Endothelial cell of umbilical vein (primary cell): ENCODE results near the gene CDK5. TPM values are rescaled to one million over a fixed set of nuclear protein-coding genes. Genes with fewer than 3 reads are reported as not detected.

Experiments
- BruUV-seq: library from RNA; stranded (reverse); fragments of 400-500 nt; replicated peaks from 2 replicates; lab custom pipeline; 2021; lab: Mats Ljungman, UMichigan
- CTCF ChIA-PET: fragments of 300-600, 350-600 bp; sonication (Branson Sonifier 250); formaldehyde crosslinking; loops from one replicate; lab custom pipeline; 2021; ENCODE audit warnings: antibody characterized with exemption, inconsistent platforms; lab: Charles Lee
- POLR2A ChIA-PET: fragments of 300-600, 350-600 bp; sonication (Branson Sonifier 250); formaldehyde crosslinking; loops from one replicate; lab custom pipeline; 2021; ENCODE audit warnings: antibody characterized with exemption, inconsistent platforms; lab: Charles Lee
- DNase-seq: peaks from one replicate; pipeline ENCODE4 v3.0.0-alpha.2; 2011; ENCODE audit warnings: low read depth, low spot score
- FAIRE-seq: peaks from 2 replicates; lab custom pipeline; 2011; peaks lifted over from hg19 to GRCh38; lab: Jason Lieb, UNC
- H2AFZ ChIP-seq: 2 replicates; pipeline ENCODE4 v1.6.0; 2012; ENCODE audit warnings: low read depth, low read length, control low read depth, inconsistent platforms
- H3K27ac ChIP-seq: 2 replicates; pipeline ENCODE4 v1.5.1; 2011; ENCODE audit warnings: low read depth, mild to moderate bottlenecking, control low read depth, low read length, moderate library complexity; ENCODE audit not compliant: insufficient read depth
- H3K27me3 ChIP-seq, 2 experiments: 2 replicates each; pipeline versions ENCODE4 v1.6.0 to v1.6.1; 2011; ENCODE audit warnings: low read length in 2 of 2, mixed read lengths in 1 of 2; ENCODE audit not compliant: control insufficient read depth in 2 of 2, insufficient read depth in 2 of 2
- H3K36me3 ChIP-seq, 2 experiments: 2 replicates in 1 of 2; 3 replicates in 1 of 2; pipeline ENCODE4 v1.5.1; 2011; ENCODE audit warnings: low read length in 2 of 2, mild to moderate bottlenecking in 1 of 2, moderate library complexity in 1 of 2; ENCODE audit not compliant: control insufficient read depth in 2 of 2, insufficient read depth in 2 of 2; ENCODE audit errors: extremely low read depth in 1 of 2
- H3K4me1 ChIP-seq: 3 replicates; pipeline ENCODE4 v1.5.1; 2011; ENCODE audit warnings: mild to moderate bottlenecking, low read length; ENCODE audit not compliant: control insufficient read depth, insufficient read depth; ENCODE audit errors: extremely low read depth
- H3K4me2 ChIP-seq: 2 replicates; pipeline ENCODE4 v1.6.1; 2011; ENCODE audit warnings: low read length, control low read depth, mixed read lengths; ENCODE audit not compliant: insufficient read depth
- H3K4me3 ChIP-seq, 3 experiments: fragments of 200-600 bp in 1 of 3; sonication (generic), shearing (Covaris generic) in 1 of 3; replicated peaks in 1 of 3; 2 replicates each; pipeline ENCODE4 v1.5.1; 2011 to 2016; ENCODE audit warnings: control low read depth in 3 of 3, low read length in 3 of 3, mild to moderate bottlenecking in 2 of 3, inconsistent platforms in 1 of 3, low read depth in 1 of 3, moderate library complexity in 1 of 3; ENCODE audit not compliant: insufficient read depth in 1 of 3
- H3K79me2 ChIP-seq: 2 replicates; pipeline ENCODE4 v1.6.0; 2012; ENCODE audit warnings: low read length, inconsistent platforms; ENCODE audit not compliant: control insufficient read depth, insufficient read depth
- H3K9ac ChIP-seq: replicated peaks from 2 replicates; pipeline ENCODE3; 2011; ENCODE audit warnings: low read length, control low read depth; ENCODE audit not compliant: insufficient read depth; ENCODE audit errors: extremely low read depth
- H3K9me1 ChIP-seq: replicated peaks from 3 replicates; pipeline ENCODE4 v1.6.0; 2011; ENCODE audit warnings: mild to moderate bottlenecking, low read length; ENCODE audit not compliant: control insufficient read depth, insufficient read depth; ENCODE audit errors: extremely low read depth
- H3K9me3 ChIP-seq: replicated peaks from 2 replicates; pipeline ENCODE4 v1.5.1; 2012; ENCODE audit warnings: low read length, inconsistent platforms; ENCODE audit not compliant: control insufficient read depth, insufficient read depth
- H4K20me1 ChIP-seq: replicated peaks from 2 replicates; pipeline ENCODE3; 2011; ENCODE audit warnings: mild to moderate bottlenecking, low read length; ENCODE audit not compliant: control insufficient read depth, insufficient read depth; ENCODE audit errors: extremely low read depth
- CTCF ChIP-seq, 2 donors: IDR thresholded peaks; 1 replicate in 1 of 2; 2 replicates in 1 of 2; pipeline ENCODE4 v1.5.1; 2011; ENCODE audit warnings: low read length in 2 of 2, mild to moderate bottlenecking in 2 of 2, moderate library complexity in 2 of 2, control low read depth in 1 of 2, inconsistent platforms in 1 of 2, low read depth in 1 of 2; ENCODE audit not compliant: insufficient read depth in 1 of 2; ENCODE audit errors: extremely low read depth in 1 of 2
- EZH2 ChIP-seq: IDR thresholded peaks from 2 replicates; pipeline ENCODE4 v1.6.1; 2012; ENCODE audit warnings: borderline replicate concordance, low read depth, mild to moderate bottlenecking, moderate library complexity, low read length, inconsistent platforms; ENCODE audit not compliant: severe bottlenecking
- FOS ChIP-seq: IDR thresholded peaks from 2 replicates; pipeline ENCODE4 v1.6.1; 2011; ENCODE audit warnings: mild to moderate bottlenecking, low read length, moderate library complexity, borderline replicate concordance; ENCODE audit not compliant: insufficient read depth
- GATA2 ChIP-seq: IDR thresholded peaks from 2 replicates; pipeline ENCODE4 v1.7.0; 2011; ENCODE audit warnings: low read depth, mild to moderate bottlenecking, moderate library complexity, mixed read lengths, low read length; ENCODE audit not compliant: insufficient read length, insufficient read depth
- JUN ChIP-seq: IDR thresholded peaks from 2 replicates; pipeline ENCODE4 v1.6.1; 2011; ENCODE audit warnings: borderline replicate concordance, low read depth; ENCODE audit not compliant: insufficient read length, insufficient read depth
- MYC ChIP-seq: IDR thresholded peaks from one replicate; pipeline ENCODE4 v1.6.1; 2011; ENCODE audit warnings: mild to moderate bottlenecking, low read depth, low read length
- POLR2A ChIP-seq: IDR thresholded peaks from 2 replicates; pipeline ENCODE4 v1.6.1; 2012; ENCODE audit warnings: low read depth, mild to moderate bottlenecking, control low read depth, low read length
- POLR2AphosphoS5 ChIP-seq: IDR thresholded peaks from 2 replicates; pipeline ENCODE4 v1.6.1; 2012; ENCODE audit warnings: low read depth, mild to moderate bottlenecking, control low read depth, low read length, moderate library complexity; ENCODE audit not compliant: insufficient read depth
- dilution Hi-C: fragments of 300-500 bp; cut with MboI; formaldehyde crosslinking; loops from one replicate; pipeline ENCODE4 v1.15.0; 2019; ENCODE audit warnings: low sequenced_read_pairs; ENCODE audit not compliant: extremely low pct_ligation_motif_present
- intact Hi-C: fragments of 100-400 bp; cut with micrococcal nuclease; formaldehyde crosslinking; loops from one replicate; pipeline ENCODE4 v1.10.0; 2022
- polyA plus RNA-seq, 4 experiments: library from polyadenylated mRNA; depleted of rRNA in 3 of 4; stranded (reverse) in 3 of 4; unstranded in 1 of 4; fragments of >200 nt; gene quantifications; 2 replicates each; pipeline versions ENCODE4 v1.2.1 to v1.2.3, GENCODE V29; 2011 to 2012; ENCODE audit warnings: missing spikeins in 1 of 4
- total RNA-seq: library from RNA; stranded (reverse); gene quantifications from 2 replicates; pipeline ENCODE4 v1.2.3, GENCODE V29; 2021
- TF ChIP-seq, protein P1 (sequence below): IDR thresholded peaks from 2 replicates; pipeline ENCODE4 v1.6.1; 2011; ENCODE audit not compliant: insufficient read depth, insufficient read length

CDK5 gene
- total and polyA plus RNA-seq, 2 donors (not counting 3 experiments of a cell fraction or from before 2014, with no cell fraction given) = 16.5 to 38.3 TPM

DNA sequence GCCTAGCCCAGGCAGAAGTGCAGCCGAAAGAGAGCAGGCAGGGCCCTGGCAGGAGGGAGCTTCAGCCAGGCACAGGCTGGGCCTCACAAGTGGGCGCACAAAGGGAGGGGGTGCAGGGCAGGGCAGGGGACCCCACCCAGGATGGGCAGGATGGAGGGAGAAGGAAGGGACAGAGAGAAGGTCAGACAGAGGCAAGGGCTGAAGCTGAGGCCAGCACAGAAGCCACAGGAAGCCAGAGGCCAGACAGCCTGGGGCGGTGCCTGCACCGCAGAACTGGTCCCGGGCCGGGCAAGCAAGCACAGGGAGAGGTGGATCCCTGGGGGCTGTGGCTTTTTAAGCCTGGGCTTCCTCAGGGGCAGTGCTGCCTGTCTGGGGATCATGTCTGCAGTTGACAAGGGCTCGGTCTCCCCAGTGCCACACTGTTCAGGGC lies 50.2 kb downstream of the CDK5 start:
- Histone ChIP-seq H3K9ac (no peak overlapping the region), H3K4me3 (no peak overlapping the region), H3K9me1 (no peaks in the 10 kb centered on the region), H3K79me2 (no peaks in the 10 kb centered on the region), H4K20me1 (no peaks in the 10 kb centered on the region), H3K4me2 (peak overlapping the region; percentile 4), H3K27me3 (no peaks in the 10 kb centered on the region), H3K36me3 (peaks cover 0 to 17% of the 10 kb centered on the region in 2 experiments), H3K27ac (peak overlapping the region; percentile 23), H3K4me1 (peaks cover 55% of the 10 kb centered on the region), H3K9me3 (no peaks in the 10 kb centered on the region), H2AFZ (no peak overlapping the region)
- no TSS peak for BruUV-seq
- intact Hi-C loops (no loop called here), dilution Hi-C loops (no loop called here)
- FAIRE-seq (peak; percentile 62), DNase-seq (peak; percentile 35)
- TF ChIP-seq FOS = no peak
- no peak for TF ChIP-seq POLR2AphosphoS5
- TF ChIP-seq JUN = no peak
- TF ChIP-seq CTCF (IDR thresholded peaks at IDR 0.05; ENCODE audit: extremely low read depth in 1 of 2, insufficient read depth in 1 of 2, low read depth in 1 of 2, low read length in 2 of 2) = no peak
- no peak for TF ChIP-seq EZH2
- TF ChIP-seq, protein P1, sequence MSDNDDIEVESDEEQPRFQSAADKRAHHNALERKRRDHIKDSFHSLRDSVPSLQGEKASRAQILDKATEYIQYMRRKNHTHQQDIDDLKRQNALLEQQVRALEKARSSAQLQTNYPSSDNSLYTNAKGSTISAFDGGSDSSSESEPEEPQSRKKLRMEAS = no peak
- no peak for TF ChIP-seq GATA2
- no peak for TF ChIP-seq MYC
- TF ChIP-seq POLR2A = no peak
- CTCF ChIA-PET = interaction anchor here (0.9 to 9.4 kb wide), 16 partner anchors 10 to 225 kb away, joined by 3 to 107 read pairs (median 6); partner anchors contain the start of genes ABCB8, ATG9B and CHPF2
- POLR2A ChIA-PET = interaction anchor here (1.2 kb wide), 1 partner anchor 13 kb away, joined by 8 read pairs; no protein-coding TSS in a partner anchor
